Subcutaneous adipose tissue (tissue), 4 donors: ENCODE data around the gene GPR162. TPM values are rescaled to one million over a fixed set of nuclear protein-coding genes. Genes with fewer than 3 reads are reported as not detected.

Source experiments
- CTCF ChIP-seq: fragments of 450-650 bp; IDR thresholded peaks from one replicate; pipeline ENCODE4 v1.5.1; 2016; ENCODE audit warnings: low read depth, mild to moderate bottlenecking, control low read depth, antibody characterized with exemption, moderate library complexity
- total RNA-seq, 4 donors: library from RNA; depleted of rRNA; stranded (reverse); fragments of >200 nt; gene quantifications; one replicate each; pipeline ENCODE4 v1.1.0, GENCODE V29; 2016

GPR162 gene
- total RNA-seq, 4 donors from 2014 or later = 0.66 to 3.1 (median 2.1) TPM

DNA sequence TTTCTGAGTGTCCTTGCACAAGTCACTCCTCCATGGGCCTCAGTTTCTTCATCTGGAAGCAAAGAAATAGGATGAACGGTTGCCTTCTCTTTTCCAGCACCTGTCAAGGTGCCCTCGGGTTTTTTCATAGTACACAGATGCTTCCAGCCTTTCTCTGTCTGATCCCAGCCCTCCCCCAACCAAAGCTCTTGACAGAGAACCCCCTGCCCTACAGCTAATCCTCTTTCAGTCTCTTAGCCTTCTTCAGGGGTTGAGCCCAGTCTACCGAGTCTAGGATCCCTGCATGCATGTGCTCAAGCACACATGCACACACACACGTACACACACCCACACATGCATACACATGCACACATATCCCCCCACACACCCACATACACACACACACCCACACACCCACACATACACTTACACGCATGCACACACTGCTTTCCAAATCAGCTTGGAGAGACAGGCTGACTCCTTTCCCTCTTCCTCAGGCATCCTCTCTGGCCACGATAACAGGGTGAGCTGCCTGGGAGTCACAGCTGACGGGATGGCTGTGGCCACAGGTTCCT lies 24.8 kb downstream of the GPR162 start:
- TF ChIP-seq CTCF = no peak

GRCh38 chr12:6847676-6848075 lies 26.1 kb downstream of the GPR162 start:
- TF ChIP-seq CTCF = no peak

- no peak for TF ChIP-seq CTCF
These were observed 27.8 kb downstream of the GPR162 start for GRCh38 chr12:6849427-6849826.

DNA sequence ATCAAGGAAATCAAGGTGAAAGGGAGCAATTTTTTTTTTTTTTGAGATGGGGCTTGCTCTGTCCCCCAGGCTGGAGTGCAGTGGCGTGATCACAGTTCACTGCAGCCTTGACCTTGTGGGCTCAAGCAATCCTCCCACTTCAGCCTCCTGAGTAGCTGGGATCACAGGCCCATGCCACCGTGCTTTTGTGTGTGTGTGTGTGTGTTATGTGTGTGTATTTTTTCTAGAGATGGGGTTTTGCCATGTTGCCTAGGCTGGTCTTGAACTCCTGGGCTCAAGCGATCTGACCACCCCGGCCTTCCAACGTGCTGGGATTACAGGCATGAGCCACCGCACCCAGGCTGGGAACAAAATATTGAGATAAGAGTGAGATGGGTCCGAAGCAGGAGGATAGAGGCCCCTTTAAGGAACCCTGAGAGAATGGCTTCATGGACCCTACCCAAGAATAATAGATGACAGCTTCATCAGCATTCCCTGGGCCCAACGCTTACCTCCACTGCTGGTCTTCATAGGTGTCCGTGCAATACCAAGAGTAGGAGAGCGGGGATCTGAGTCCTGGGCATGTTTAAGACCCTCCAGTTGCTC lies 28.4 kb downstream of the GPR162 start:
- no peak for TF ChIP-seq CTCF

GRCh38 chr12:6850796-6851152 lies 29.2 kb downstream of the GPR162 start:
- TF ChIP-seq CTCF = no peak

DNA sequence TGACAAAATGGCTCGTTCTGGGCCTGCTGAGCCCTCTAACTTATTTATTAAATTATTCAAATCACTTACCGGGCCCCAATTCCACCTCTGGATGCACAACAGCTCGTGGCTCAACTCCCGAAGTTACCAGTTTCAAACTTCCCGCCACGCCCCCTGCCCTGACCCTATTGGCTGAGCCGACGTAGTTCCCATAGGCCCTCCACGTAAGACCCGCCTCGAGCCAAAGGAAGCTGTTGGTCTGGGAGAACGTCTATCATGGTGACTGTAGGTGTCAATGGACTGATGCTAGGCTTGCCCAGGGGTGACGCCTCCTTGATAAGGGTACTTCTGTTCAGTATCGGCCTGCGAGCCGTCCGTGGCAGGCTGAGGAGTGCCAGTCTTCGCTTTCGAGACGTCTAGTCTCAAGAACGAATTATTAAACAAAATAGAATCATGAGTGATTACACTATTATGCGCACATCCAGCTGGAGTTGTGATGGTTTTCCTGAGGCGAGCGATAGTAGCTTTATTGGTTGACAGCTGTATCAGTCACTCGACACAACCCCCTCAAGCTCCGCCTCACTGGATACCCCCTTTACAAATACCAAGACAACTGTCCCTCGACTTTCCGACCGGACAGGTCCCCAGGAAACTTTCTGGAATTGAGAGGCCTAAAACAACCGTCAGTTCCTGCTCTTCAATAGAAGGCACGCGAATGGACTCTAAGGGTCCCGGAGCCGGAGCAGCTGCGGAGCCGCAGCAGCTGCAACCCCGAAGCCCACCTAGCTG lies 29.7 kb downstream of the GPR162 start, which contains the start of gene CDCA3:
Gene CDCA3 (minus strand): TSS at position 134 of the 768 bp plus-strand sequence. CDS start 334 bp downstream, outside the sequence.
- no peak for TF ChIP-seq CTCF

DNA sequence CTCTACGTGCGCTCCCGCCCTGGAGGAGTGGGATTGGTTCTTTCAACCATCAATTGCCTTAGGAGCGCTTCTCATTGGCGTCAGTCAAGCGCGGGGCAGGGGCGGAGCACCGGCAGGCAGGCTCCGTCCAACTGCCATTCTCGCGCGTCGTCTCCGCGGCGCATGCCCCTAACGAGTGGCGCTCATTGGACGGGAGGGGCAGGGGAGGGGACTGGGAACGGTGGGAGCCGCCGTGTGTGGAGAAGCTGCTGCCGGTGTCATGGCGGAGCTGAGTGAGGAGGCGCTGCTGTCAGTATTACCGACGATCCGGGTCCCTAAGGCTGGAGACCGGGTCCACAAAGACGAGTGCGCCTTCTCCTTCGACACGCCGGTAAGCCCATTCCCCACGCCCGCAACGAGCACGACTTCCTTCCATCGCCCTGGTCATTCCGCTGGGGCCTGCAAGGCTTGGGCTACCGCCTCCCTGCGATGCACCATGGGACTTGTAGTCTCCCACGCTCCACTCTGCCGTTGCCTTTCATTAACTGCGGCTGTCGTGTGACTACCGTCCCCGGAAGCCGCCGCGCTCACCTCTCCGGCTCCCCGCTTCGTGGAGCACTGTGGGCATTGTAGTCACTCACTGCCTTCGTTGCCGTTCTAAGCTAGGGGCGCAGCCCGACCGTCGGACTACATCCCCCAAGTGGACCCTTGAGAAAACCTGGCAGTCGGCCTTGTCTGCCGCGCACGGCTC lies 30.5 kb downstream of the GPR162 start, which contains the start of gene USP5:
Gene USP5 (plus strand): TSS at position 230 of the 730 bp plus-strand sequence. CDS start 30 bp downstream, at position 260.
- TF ChIP-seq CTCF = no peak
